GM06990 (cell line): ENCODE measurements around the gene SNAPC2.

ENCODE experiments used
- DNase-seq: peaks from one replicate; pipeline ENCODE4 v3.0.0-alpha.2; 2011; ENCODE audit not compliant: insufficient read length; ENCODE audit errors: extremely low read depth
- H3K27me3 ChIP-seq: replicated peaks from 2 replicates; pipeline ENCODE4 v1.6.0; 2011; ENCODE audit warnings: low read length; ENCODE audit not compliant: control insufficient read depth, insufficient read depth
- H3K36me3 ChIP-seq: 2 replicates; pipeline ENCODE4 v1.5.1; 2011; ENCODE audit warnings: low read length; ENCODE audit not compliant: control insufficient read depth, insufficient read depth
- H3K4me3 ChIP-seq: replicated peaks from 2 replicates; pipeline ENCODE4 v1.5.1; 2011; ENCODE audit warnings: low read depth, mild to moderate bottlenecking, control low read depth, low read length
- TF ChIP-seq, protein P1 (sequence below): IDR thresholded peaks from 2 replicates; pipeline ENCODE4 v1.5.1; 2011; ENCODE audit warnings: low read length, control low read depth, mild to moderate bottlenecking, inconsistent platforms; ENCODE audit not compliant: insufficient read depth, poor library complexity, severe bottlenecking

Gene SNAPC2

DNA sequence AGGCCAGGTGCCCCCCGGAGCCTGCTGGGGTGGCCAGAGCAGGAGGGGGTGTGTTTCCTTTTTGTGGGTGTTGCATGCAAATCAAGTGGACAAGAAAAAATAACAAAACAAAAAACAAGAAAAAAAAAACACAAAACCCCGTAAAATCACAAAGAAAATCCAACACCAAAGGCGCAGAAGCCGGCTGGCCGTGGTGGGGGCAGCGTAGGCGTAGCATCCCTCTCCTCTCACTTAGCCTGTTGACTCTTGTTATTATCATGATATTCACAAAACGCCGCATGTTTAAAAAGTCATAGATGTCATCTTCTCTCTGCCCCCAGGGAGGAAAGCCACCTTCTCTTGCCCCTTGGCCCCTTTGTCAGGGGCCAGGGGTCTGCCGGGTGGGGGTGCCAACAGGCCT is 6.5 kb upstream of the SNAPC2 start:
- H3K4me3 ChIP-seq: no peak overlapping the region
- H3K27me3 ChIP-seq: no peaks in the 10 kb centered on the region; the same call in none of the 2 replicates
- TF ChIP-seq, protein P1, sequence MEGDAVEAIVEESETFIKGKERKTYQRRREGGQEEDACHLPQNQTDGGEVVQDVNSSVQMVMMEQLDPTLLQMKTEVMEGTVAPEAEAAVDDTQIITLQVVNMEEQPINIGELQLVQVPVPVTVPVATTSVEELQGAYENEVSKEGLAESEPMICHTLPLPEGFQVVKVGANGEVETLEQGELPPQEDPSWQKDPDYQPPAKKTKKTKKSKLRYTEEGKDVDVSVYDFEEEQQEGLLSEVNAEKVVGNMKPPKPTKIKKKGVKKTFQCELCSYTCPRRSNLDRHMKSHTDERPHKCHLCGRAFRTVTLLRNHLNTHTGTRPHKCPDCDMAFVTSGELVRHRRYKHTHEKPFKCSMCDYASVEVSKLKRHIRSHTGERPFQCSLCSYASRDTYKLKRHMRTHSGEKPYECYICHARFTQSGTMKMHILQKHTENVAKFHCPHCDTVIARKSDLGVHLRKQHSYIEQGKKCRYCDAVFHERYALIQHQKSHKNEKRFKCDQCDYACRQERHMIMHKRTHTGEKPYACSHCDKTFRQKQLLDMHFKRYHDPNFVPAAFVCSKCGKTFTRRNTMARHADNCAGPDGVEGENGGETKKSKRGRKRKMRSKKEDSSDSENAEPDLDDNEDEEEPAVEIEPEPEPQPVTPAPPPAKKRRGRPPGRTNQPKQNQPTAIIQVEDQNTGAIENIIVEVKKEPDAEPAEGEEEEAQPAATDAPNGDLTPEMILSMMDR: no peak
- peaks cover 8% of the 10 kb centered on the region for H3K36me3 ChIP-seq
- DNase-seq: no peak

GRCh38 chr19:7914099-7914498 is 6.0 kb upstream of the SNAPC2 start:
- DNase-seq: no peak
- Histone ChIP-seq H3K36me3 (peaks cover 8% of the 10 kb centered on the region), H3K27me3 (no peaks in the 10 kb centered on the region; the same call in none of the 2 replicates), H3K4me3 (no peak overlapping the region)
- TF ChIP-seq, protein P1: no peak

DNA sequence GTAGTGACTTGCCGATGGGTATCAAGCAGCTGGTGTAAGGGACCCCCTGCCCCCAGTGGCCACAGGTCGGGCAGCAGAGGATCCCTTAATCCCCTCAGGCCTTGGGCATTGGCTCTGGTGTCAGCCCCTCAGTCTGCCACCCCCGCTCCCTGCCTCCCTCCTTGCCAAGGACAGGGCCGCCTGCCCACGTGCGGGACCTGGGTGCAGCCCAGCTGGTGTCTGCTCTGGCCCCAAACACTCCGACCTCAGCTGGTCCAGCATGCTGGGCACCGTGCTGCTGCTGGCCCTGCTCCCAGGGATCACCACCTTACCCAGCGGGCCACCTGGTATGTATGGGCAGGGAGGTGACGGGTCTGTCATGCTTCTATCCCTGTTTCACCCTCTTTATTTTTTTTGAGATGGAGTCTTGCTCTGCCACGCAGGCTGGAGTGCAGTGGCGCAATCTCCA is 5.5 kb upstream of the SNAPC2 start, which contains the start of gene TGFBR3L:
TGFBR3L (plus strand) TSS at position 233 of the 448 bp plus-strand sequence.
- Histone ChIP-seq H3K4me3 (no peak within 1 kb of the TSS), H3K36me3 (peaks cover 7% of the 10 kb centered on the region), H3K27me3 (no peaks in the 10 kb centered on the region; the same call in none of the 2 replicates)
- DNase-seq: peak; percentile 18
- TF ChIP-seq, protein P1: no peak

GRCh38 chr19:7915250-7916102 is 4.7 kb upstream of the SNAPC2 start:
- Histone ChIP-seq H3K4me3 (peak overlapping the region; percentile 53), H3K27me3 (no peaks in the 10 kb centered on the region; the same call in none of the 2 replicates), H3K36me3 (peaks cover 7% of the 10 kb centered on the region)
- DNase-seq: no peak
- TF ChIP-seq, protein P1: no peak

GRCh38 chr19:7916103-7916954 is 3.8 kb upstream of the SNAPC2 start:
- Histone ChIP-seq H3K36me3 (peaks cover 5% of the 10 kb centered on the region), H3K4me3 (peak overlapping the region; percentile 53), H3K27me3 (no peaks in the 10 kb centered on the region; the same call in none of the 2 replicates)
- TF ChIP-seq, protein P1: peak; percentile 0
- peak; percentile 59 for DNase-seq
